ENCODE results near the gene CBFA2T3.

CBFA2T3 gene

GRCh38 chr16:88855176-88855575 lies 121.8 kb downstream of the CBFA2T3 start:
- DNase-seq, result no peak

- DNase-seq, result no peak
Observed at GRCh38 chr16:88854306-88855111, 122.5 kb downstream of the CBFA2T3 start.

GRCh38 chr16:88853325-88853941 lies 123.6 kb downstream of the CBFA2T3 start:
- DNase-seq, result no peak

GRCh38 chr16:88851616-88852015 lies 125.4 kb downstream of the CBFA2T3 start:
- no peak for DNase-seq

GRCh38 chr16:88850531-88851199 lies 126.3 kb downstream of the CBFA2T3 start:
- no peak for DNase-seq

- no peak for DNase-seq
Observed at GRCh38 chr16:88848557-88848956, 128.4 kb downstream of the CBFA2T3 start.

- no peak for DNase-seq
Observed at GRCh38 chr16:88847654-88848053, 129.4 kb downstream of the CBFA2T3 start.

- no peak for DNase-seq
Observed at GRCh38 chr16:88846088-88846487, 130.9 kb downstream of the CBFA2T3 start.

GRCh38 chr16:88844419-88845036 lies 132.5 kb downstream of the CBFA2T3 start:
- DNase-seq, result no peak

- DNase-seq, result no peak
Observed at GRCh38 chr16:88843256-88843655, 133.8 kb downstream of the CBFA2T3 start.

- DNase-seq, result no peak
Observed at GRCh38 chr16:88842806-88843205, 134.2 kb downstream of the CBFA2T3 start.

- no peak for DNase-seq
Observed at GRCh38 chr16:88842308-88842756, 134.7 kb downstream of the CBFA2T3 start.

GRCh38 chr16:88841521-88842307 lies 135.3 kb downstream of the CBFA2T3 start:
- no peak for DNase-seq

- no peak for DNase-seq
Observed at GRCh38 chr16:88840600-88841215, 136.3 kb downstream of the CBFA2T3 start.

- no peak for DNase-seq
Observed at GRCh38 chr16:88839745-88840599, 137.0 kb downstream of the CBFA2T3 start.

GRCh38 chr16:88839026-88839529 lies 137.9 kb downstream of the CBFA2T3 start:
- no peak for DNase-seq

GRCh38 chr16:88838566-88838965 lies 138.4 kb downstream of the CBFA2T3 start:
- no peak for DNase-seq

- no peak for DNase-seq
Observed at GRCh38 chr16:88837806-88838205, 139.2 kb downstream of the CBFA2T3 start.

- no peak for DNase-seq
Observed at GRCh38 chr16:88836791-88837190, 140.2 kb downstream of the CBFA2T3 start.

GRCh38 chr16:88835818-88836217 lies 141.2 kb downstream of the CBFA2T3 start:
- DNase-seq, result no peak

GRCh38 chr16:88835383-88835782 lies 141.6 kb downstream of the CBFA2T3 start:
- no peak for DNase-seq

All from fibroblast of skin of abdomen (primary cell).